Neural crest cell (in vitro differentiated cells): ENCODE results near the gene CARMIL1. TPM values are rescaled to one million over a fixed set of nuclear protein-coding genes. Genes with fewer than 3 reads are reported as not detected.

Experiments used
- DNase-seq: peaks from one replicate; pipeline ENCODE4 v3.0.0; 2021; ENCODE audit warnings: low read depth, mixed read lengths, low spot score
- H3K27ac Mint-ChIP-seq: one replicate; pipeline ENCODE4 v1.8.0; 2021; ENCODE audit warnings: mild to moderate bottlenecking, mixed read lengths; ENCODE audit not compliant: unreplicated experiment
- H3K27me3 Mint-ChIP-seq: 2 replicates; pipeline ENCODE4 v1.8.0; 2021; ENCODE audit warnings: low read depth, mild to moderate bottlenecking, mixed read lengths
- H3K36me3 Mint-ChIP-seq: 2 replicates; pipeline ENCODE4 v1.8.0; 2021; ENCODE audit warnings: low read depth, mild to moderate bottlenecking, mixed read lengths
- H3K4me1 Mint-ChIP-seq: 2 replicates; pipeline ENCODE4 v1.8.0; 2021; ENCODE audit warnings: mixed read lengths
- H3K4me3 Mint-ChIP-seq: one replicate; pipeline ENCODE4 v1.8.0; 2021; ENCODE audit warnings: mild to moderate bottlenecking, mixed read lengths
- H3K9me3 Mint-ChIP-seq: 2 replicates; pipeline ENCODE4 v1.8.0; 2021; ENCODE audit warnings: mixed read lengths
- total RNA-seq: library from RNA; stranded (reverse); gene quantifications from 2 replicates; pipeline ENCODE4 v1.2.1, GENCODE V29; 2021
- TF ChIP-seq, protein P1 (sequence below): fragments of 200-600 bp; sonication (generic); conservative IDR thresholded peaks from 2 replicates; pipeline ENCODE4 v1.5.0; 2021; ENCODE audit warnings: antibody characterized with exemption, mild to moderate bottlenecking

The CARMIL1 gene
- total RNA-seq, 1 donor from 2014 or later, result 4.5 TPM

DNA sequence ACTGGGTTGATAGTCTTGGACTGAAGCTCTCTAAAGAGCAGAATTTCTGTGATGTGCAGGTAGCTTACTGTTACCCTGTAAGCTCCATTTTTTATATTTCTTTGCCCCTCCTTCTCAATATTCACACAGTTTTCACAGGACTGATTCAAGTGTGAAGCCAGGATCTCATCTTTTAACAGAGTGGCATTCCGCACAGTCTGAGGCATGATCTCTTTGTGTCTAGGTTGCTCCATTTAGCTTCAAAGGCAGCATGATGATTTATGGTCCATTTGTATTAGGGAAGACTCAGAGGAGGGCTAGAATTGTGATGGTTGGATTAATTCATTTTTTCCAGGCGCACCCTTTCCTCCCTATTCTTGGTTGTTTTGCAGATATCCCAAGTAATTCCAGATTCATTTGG, 43.5 kb downstream of the CARMIL1 start:
- Mint-ChIP-seq H3K27ac (no peak overlapping the region), H3K27me3 (no peaks in the 10 kb centered on the region), H3K4me3 (no peak overlapping the region)

DNA sequence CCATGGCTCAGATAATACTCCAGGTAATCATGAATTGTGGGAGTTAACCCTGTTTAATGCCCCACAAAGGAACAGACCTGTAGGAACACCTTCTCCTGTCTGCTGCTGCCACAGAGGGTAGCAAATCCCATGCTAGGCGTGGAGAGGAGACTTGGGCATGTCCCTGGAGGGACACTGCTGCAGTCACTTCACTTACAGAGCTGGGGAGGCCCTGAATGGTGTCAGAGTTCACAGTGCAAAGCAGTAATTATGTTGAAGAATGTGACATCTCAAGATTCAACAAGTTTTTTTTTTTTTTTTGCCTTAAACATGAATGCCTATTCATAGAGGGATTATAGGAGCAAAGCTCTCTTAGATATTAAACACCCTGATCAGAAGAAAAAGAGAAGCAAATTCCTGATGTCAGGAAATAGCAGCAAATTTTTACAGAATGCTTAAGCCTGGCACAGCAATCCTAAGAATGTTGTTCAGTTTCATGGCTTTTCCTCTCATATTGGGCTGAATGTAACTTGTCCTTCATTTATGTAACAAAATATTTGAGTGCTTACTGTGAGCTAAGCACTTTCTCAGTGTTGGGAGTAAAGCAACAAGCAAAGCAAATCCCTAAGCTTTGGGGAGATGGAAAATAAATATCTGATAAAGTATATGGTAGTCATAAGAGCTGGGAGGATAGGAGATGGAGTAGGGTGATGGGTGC, 45.0 kb downstream of the CARMIL1 start:
- no peaks in the 10 kb centered on the region for H3K36me3 Mint-ChIP-seq
- peak overlapping the region; percentile 36 for H3K27ac Mint-ChIP-seq

More for the DNA sequence above, 43.5 kb downstream of the CARMIL1 start:
- TF ChIP-seq, protein P1, sequence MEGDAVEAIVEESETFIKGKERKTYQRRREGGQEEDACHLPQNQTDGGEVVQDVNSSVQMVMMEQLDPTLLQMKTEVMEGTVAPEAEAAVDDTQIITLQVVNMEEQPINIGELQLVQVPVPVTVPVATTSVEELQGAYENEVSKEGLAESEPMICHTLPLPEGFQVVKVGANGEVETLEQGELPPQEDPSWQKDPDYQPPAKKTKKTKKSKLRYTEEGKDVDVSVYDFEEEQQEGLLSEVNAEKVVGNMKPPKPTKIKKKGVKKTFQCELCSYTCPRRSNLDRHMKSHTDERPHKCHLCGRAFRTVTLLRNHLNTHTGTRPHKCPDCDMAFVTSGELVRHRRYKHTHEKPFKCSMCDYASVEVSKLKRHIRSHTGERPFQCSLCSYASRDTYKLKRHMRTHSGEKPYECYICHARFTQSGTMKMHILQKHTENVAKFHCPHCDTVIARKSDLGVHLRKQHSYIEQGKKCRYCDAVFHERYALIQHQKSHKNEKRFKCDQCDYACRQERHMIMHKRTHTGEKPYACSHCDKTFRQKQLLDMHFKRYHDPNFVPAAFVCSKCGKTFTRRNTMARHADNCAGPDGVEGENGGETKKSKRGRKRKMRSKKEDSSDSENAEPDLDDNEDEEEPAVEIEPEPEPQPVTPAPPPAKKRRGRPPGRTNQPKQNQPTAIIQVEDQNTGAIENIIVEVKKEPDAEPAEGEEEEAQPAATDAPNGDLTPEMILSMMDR, result no peak
- DNase-seq, result no peak
- H3K4me1 Mint-ChIP-seq, result peaks cover 19% of the 10 kb centered on the region
- H3K36me3 Mint-ChIP-seq, result no peaks in the 10 kb centered on the region
- H3K9me3 Mint-ChIP-seq, result no peaks in the 10 kb centered on the region

DNA sequence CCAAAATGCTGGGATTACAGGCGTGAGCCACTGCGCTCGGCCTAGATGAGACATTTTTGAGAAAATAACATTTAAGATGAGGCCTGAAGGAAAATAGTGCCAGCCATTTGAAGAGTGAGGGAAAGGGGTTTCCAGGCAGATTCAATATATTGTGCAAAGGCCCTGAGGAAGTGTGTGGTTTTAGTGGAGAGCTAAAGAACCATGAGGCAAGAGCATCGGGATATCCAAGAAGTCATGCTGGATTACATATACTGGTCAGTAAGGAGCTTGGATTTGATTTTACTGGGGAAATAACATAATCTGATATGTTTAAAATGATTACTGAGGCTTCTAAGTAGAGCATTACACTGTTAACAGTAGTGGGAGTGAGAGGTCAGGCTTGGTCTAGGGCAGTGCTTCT, 47.0 kb downstream of the CARMIL1 start:
- no peak overlapping the region for H3K4me3 Mint-ChIP-seq
- TF ChIP-seq, protein P1, result no peak
- no peak overlapping the region for H3K27ac Mint-ChIP-seq
- no peaks in the 10 kb centered on the region for H3K9me3 Mint-ChIP-seq
- H3K4me1 Mint-ChIP-seq, result peaks cover 36% of the 10 kb centered on the region
- H3K27me3 Mint-ChIP-seq, result no peaks in the 10 kb centered on the region
- DNase-seq, result no peak
- H3K36me3 Mint-ChIP-seq, result no peaks in the 10 kb centered on the region

More for the DNA sequence above, 45.0 kb downstream of the CARMIL1 start:
- Mint-ChIP-seq H3K9me3 (no peaks in the 10 kb centered on the region), H3K4me3 (no peak overlapping the region), H3K4me1 (peaks cover 26% of the 10 kb centered on the region), H3K27me3 (no peaks in the 10 kb centered on the region)
- DNase-seq, result no peak
- TF ChIP-seq, protein P1, result no peak

DNA sequence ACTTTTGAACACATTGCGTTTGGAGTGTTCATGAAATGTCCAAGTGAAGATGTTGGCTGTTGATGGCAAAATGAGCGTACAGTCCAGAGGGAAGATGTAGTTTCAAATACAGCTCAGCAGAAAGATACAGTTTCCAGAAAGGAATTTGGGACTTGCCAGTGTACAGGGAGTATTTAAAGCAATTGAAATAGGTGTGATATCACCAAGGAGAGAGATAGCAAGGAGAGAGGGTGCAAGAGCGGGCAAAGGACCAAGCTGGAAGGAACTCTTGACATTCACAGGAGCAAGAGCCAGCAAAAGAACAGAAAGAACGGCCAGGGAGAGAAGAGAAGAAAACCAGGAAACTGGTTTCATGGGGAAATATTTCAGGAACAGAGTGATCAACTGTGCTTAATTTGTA, 47.8 kb downstream of the CARMIL1 start:
- no peaks in the 10 kb centered on the region for H3K9me3 Mint-ChIP-seq
- H3K27me3 Mint-ChIP-seq, result no peaks in the 10 kb centered on the region
- H3K4me3 Mint-ChIP-seq, result no peak overlapping the region
- TF ChIP-seq, protein P1, result no peak
- H3K27ac Mint-ChIP-seq, result no peak overlapping the region
- H3K36me3 Mint-ChIP-seq, result no peaks in the 10 kb centered on the region
- no peak for DNase-seq
- H3K4me1 Mint-ChIP-seq, result peaks cover 36% of the 10 kb centered on the region

DNA sequence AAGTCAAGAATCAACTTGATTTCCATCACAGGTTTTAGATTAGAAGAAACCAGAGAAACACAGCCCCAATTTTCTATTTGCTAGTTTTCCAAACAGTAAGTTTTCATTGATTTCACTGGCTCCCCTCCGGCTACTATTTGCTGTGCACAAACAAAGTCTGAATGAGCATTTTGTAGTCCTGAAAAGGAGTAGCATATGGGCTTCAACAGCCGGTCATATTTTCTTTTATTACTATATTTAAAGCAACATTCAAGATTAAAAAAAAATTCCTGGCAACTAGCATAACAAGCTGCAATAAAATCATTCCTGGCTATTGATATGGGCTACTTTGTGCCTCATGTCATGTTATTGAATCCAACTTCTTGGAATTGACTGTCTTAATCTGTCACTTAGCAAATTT, 48.3 kb downstream of the CARMIL1 start:
- peaks cover 36% of the 10 kb centered on the region for H3K4me1 Mint-ChIP-seq
- no peaks in the 10 kb centered on the region for H3K27me3 Mint-ChIP-seq
- no peaks in the 10 kb centered on the region for H3K9me3 Mint-ChIP-seq
- H3K4me3 Mint-ChIP-seq, result no peak overlapping the region
- DNase-seq, result no peak
- TF ChIP-seq, protein P1, result no peak
- H3K36me3 Mint-ChIP-seq, result no peaks in the 10 kb centered on the region
- no peak overlapping the region for H3K27ac Mint-ChIP-seq
